ENCODE data around the gene ALDOA.
A peak's percentile ranks its signal among the peaks of the same experiment; 100 is the strongest.

ALDOA gene

DNA sequence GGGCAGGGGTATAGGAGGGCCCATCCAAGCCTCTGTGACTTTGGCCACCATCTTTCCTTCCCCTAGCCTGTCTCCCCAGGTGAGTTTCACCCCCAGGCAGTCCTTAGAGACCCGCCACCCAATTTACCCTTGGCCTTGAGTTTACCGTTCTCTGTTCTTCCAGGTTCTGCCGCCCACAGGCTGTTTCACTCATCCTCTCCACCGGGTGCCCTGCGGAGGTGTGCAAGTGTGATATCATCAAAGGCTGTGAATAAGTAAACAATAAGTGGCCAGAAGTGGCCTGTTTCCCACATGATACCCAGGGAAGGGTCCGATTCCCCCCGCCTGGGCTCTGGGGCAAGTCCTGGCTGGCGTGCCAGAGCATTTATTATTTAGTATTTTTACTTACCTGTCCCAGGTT lies 19.4 kb upstream of the ALDOA start:
- no peak for DNase-seq

- DNase-seq = no peak
Observed at GRCh38 chr16:30046588-30046987, 19.0 kb upstream of the ALDOA start.

- DNase-seq = no peak
Observed at GRCh38 chr16:30049871-30050270, 15.7 kb upstream of the ALDOA start.

- no peak for DNase-seq
Observed at GRCh38 chr16:30051518-30051917, 14.0 kb upstream of the ALDOA start.

GRCh38 chr16:30052671-30053372 lies 12.7 kb upstream of the ALDOA start:
- peak; percentile 94 for DNase-seq

GRCh38 chr16:30053376-30054015 lies 12.1 kb upstream of the ALDOA start:
- DNase-seq = no peak

DNA sequence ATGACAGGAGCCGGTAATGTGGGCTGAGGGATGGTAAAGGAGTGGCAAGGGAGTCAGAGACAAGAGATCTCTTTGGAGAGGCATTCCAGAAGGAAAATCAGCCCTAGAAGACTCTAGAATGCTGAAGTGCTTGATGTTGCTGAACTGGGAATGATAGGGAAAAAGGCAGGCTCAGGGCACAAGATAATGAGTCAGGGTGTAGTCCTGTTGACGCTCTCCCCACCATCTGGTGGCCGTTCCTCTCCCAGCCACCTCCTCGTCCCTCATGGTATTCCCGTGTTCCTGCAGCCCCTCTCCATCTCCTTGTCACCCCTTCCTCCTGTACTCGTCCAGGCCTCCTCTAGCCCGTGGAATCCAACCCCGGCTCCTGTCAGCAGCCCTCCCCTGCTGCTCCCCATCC lies 11.1 kb upstream of the ALDOA start:
- DNase-seq = no peak

- DNase-seq = peak; percentile 61
Observed at GRCh38 chr16:30054959-30055553, 10.5 kb upstream of the ALDOA start.

- no peak for DNase-seq
Observed at GRCh38 chr16:30060346-30060745, 5.2 kb upstream of the ALDOA start.

- DNase-seq = no peak
Observed at GRCh38 chr16:30060836-30061554, 4.6 kb upstream of the ALDOA start.

GRCh38 chr16:30063278-30063892 lies 2.2 kb upstream of the ALDOA start:
- DNase-seq = no peak

DNA sequence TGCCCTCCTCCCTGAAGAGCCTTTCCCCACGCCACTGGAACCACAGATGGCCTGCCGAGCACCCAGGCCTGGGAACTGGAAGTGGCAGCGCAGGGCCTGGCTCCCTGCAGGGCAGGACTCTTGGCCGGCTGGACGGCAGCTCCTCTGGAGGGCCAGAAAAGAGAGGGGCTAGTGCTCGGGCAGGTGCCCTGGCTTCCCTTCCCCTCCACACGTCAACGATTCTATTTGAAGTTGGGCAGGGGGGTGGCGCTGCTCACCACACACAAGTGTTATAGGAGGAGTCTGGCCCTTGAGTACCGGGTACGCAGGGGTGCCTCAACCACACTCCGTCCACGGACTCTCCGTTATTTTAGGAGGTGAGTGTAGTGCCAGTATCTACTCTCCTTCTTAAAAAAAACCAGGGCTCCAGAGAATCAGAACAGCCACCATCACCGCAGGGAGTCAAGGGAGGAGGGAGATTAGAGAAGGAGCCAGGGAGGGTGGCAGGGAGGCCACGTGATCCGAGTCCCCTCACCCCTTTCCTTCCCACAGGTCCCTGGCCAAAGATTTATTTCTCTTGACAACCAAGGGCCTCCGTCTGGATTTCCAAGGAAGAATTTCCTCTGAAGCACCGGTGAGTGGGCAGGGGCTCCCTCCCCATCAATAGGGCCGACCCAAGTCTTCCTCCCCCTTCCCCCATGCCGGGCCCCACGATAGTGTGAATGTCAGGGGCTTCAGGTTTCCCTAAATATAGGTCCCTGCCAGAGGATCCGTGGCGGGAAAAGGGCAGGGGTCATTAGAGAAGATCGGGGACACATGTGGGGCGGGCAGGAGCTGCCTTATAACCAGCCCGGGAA lies 1.4 kb upstream of the ALDOA start:
- DNase-seq = peak; percentile 79

DNA sequence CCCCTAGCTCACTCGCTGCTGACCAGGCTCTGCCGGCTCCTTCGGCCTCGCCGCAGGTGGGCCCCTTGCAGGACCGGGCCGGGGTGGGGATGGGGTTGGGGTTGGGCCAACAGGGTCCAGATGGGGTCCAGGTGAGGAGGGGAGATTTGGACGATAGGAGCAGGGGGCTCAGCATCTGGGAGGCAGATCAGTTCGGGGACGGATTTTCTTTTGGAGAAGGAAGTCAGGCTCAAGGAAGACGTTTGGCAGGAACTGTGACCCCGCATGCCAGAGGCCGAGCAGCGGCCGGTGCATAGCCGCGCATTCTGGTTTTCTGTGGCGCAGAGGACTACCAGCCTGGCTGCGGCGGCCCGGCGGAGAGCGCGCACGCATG lies 845 bp upstream of the ALDOA start:
- DNase-seq = no peak

DNA sequence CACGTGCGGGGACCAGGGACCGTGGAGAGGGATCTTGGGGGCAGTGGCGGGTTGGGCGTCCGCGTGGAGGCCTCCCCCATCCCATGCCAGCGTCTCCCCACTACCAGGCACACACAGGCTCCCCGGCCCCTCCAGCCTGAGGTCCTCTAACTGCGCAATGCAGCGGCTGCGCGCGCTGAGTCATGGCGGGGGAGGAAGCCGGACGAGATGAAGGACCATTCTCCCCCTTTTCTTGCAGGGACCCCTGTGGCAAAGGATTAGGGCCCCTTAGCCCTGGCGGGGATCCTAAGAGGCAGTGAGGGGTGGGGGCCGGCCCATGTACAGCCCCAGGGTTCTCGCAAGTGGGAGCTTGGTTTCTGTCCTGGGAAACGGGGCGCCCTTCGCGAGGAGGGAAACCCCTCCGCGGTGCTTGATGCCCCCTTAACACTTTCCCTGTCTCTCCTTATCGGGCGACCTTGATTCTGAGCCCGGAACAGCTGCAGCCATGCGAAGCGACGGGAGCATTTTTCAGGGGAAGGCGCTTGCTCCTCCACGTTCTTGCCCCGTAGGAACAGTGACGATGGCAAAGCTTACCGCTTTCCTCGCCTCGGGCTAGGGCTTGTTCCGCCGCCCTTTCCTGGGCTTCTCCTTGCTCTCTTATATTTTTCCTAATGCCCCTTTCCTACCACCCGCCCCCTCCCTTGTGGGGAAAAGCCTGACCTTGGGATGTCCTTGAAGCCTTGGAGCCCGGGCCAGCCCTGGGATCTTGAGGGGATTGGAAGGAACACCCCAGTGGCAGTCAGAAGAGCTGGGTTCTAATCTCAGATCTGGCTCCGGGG lies 592 bp downstream of the ALDOA start:
- DNase-seq = peak; percentile 43

- DNase-seq = no peak
Observed at GRCh38 chr16:30066761-30067583, 1.4 kb downstream of the ALDOA start.

DNA sequence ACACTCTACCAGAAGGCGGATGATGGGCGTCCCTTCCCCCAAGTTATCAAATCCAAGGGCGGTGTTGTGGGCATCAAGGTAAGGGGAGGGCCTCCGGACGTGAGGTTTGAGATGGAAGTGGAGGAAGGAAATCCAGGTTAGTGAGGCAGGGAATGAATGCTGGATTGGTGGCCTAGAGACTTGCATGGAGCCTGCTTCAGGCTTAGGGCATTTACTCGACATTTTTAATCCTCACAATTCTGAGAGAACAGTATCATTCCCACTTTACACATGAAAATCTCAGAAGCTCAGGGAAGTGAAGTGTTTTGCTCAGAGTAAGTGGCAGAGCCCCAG lies 2.0 kb downstream of the ALDOA start:
- DNase-seq = no peak

GRCh38 chr16:30068333-30068732 lies 2.8 kb downstream of the ALDOA start:
- DNase-seq = no peak

GRCh38 chr16:30068750-30069610 lies 3.4 kb downstream of the ALDOA start:
- DNase-seq = peak; percentile 58

DNA sequence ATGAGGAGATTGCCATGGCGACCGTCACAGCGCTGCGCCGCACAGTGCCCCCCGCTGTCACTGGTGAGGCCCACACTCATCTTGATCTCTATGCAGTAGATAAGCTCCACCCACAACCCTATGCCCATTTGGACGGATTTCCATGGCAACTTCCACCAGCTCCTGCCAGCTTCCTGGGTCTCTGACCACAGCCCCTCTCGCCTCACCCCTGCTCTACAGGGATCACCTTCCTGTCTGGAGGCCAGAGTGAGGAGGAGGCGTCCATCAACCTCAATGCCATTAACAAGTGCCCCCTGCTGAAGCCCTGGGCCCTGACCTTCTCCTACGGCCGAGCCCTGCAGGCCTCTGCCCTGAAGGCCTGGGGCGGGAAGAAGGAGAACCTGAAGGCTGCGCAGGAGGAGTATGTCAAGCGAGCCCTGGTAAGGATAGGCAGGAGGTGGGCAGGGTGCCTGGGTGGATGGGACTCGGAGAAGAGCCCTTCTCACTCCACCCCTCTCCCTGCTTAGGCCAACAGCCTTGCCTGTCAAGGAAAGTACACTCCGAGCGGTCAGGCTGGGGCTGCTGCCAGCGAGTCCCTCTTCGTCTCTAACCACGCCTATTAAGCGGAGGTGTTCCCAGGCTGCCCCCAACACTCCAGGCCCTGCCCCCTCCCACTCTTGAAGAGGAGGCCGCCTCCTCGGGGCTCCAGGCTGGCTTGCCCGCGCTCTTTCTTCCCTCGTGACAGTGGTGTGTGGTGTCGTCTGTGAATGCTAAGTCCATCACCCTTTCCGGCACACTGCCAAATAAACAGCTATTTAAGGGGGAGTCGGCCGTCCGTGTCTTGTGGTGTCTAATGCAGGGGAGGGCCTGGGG lies 4.3 kb downstream of the ALDOA start:
- DNase-seq = no peak
